ENCODE measurements around the gene TPRN. TPM values are rescaled to one million over a fixed set of nuclear protein-coding genes. Genes with fewer than 3 reads are reported as not detected.

Gene TPRN
- total RNA-seq, 1 experiment from 2014 or later, result 24.9 TPM

DNA sequence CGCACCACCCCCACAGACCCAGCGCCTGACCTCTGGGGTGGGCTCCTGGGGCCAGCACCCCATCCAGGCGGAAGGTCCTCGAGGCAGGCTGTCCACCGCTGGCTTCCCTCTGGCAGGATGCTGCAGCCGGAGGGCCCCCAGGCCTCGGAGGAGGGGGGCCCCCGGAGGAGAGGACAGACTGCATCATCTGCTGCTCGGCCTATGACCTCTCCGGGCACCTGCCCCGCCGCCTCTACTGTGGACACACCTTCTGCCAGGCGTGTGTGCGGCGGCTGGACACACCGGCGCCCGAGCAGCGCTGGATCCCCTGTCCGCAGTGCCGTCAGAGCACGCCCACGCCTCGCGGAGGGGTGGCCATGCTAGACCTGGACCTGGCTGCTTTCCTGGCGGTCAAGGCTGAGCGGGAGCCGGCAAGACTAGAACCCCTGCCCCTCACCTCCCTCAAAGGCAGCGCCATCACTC, 28.0 kb upstream of the TPRN start:
- BruUV-seq (replicated peaks), result no TSS peak
- ATAC-seq, result no peak
- Histone ChIP-seq H3K27me3 (ENCODE audit: insufficient read depth, low read length) (no peaks in the 10 kb centered on the region), H2AFZ (ENCODE audit: low read depth, low read length, poor library complexity, severe bottlenecking) (no peak overlapping the region), H3K9me2 (ENCODE audit: insufficient read depth) (no peaks in the 10 kb centered on the region), H3K79me2 (ENCODE audit: insufficient read depth, low read length) (no peaks in the 10 kb centered on the region), H3K9me3 (ENCODE audit: control insufficient read depth in 1 of 2, insufficient read depth in 1 of 2, low read depth in 1 of 2, low read length in 2 of 2) (no peaks in the 10 kb centered on the region), H3K4me1 (ENCODE audit: control insufficient read depth in 1 of 2, insufficient read depth in 2 of 2, low read length in 2 of 2) (peaks cover 44 to 60% of the 10 kb centered on the region in 2 experiments), H3K9ac (ENCODE audit: low read length) (no peak overlapping the region), H3K27ac (ENCODE audit: low read depth, low read length) (peak overlapping the region; percentile 43; the same call in 1 of the 2 replicates), H3K36me3 (ENCODE audit: control insufficient read depth in 1 of 2, insufficient read depth in 2 of 2, low read length in 2 of 2) (no peaks in the 10 kb centered on the region), H4K20me1 (ENCODE audit: insufficient read depth) (no peaks in the 10 kb centered on the region), H3K4me3 (replicated peaks in 1 of 2; ENCODE audit: low read depth in 1 of 2, low read length in 2 of 2) (no peak overlapping the region), H3K4me2 (ENCODE audit: low read length) (no peak overlapping the region)
- POLR2A ChIA-PET, result interaction anchor here (1.4 to 2.5 kb wide), 2 partner anchors 8 to 12 kb away, joined by 3 to 16 read pairs; partner anchors contain the start of gene TUBB4B
- CTCF ChIA-PET, result interaction anchor here (1.5 to 4.7 kb wide), 3 partner anchors 9 to 33 kb away, joined by 4 to 43 read pairs (median 10); no protein-coding TSS in a partner anchor
- intact Hi-C loops (cut with micrococcal nuclease), result loop anchor here (5.0 to 10.0 kb wide), 3 partner anchors 41 to 444 kb away; partner anchors contain the start of genes ANAPC2, NPDC1 and SSNA1
- no peak for TF ChIP-seq RAD21 (IDR thresholded peaks at IDR 0.05; ENCODE audit: low read depth)
- no peak for TF ChIP-seq SRF (IDR thresholded peaks at IDR 0.05; ENCODE audit: low read depth)
- TF ChIP-seq CBX3 (IDR thresholded peaks at IDR 0.05; ENCODE audit: low read depth), result no peak
- TF ChIP-seq SIN3A (IDR thresholded peaks at IDR 0.05; ENCODE audit: low read depth), result no peak
- TF ChIP-seq, protein P1, sequence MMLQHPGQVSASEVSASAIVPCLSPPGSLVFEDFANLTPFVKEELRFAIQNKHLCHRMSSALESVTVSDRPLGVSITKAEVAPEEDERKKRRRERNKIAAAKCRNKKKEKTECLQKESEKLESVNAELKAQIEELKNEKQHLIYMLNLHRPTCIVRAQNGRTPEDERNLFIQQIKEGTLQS (IDR thresholded peaks at IDR 0.05), result no peak
- no peak for TF ChIP-seq YY1 (IDR thresholded peaks at IDR 0.05; ENCODE audit: extremely low read depth, insufficient replicate concordance, low read depth, low read length)
- no peak for TF ChIP-seq POLR2A (IDR thresholded peaks at IDR 0.05; ENCODE audit: borderline replicate concordance, extremely low read depth, insufficient read depth, insufficient read length)
- TF ChIP-seq ELF1 (IDR thresholded peaks at IDR 0.05; ENCODE audit: borderline replicate concordance, low read depth), result no peak
- TF ChIP-seq, protein P2, sequence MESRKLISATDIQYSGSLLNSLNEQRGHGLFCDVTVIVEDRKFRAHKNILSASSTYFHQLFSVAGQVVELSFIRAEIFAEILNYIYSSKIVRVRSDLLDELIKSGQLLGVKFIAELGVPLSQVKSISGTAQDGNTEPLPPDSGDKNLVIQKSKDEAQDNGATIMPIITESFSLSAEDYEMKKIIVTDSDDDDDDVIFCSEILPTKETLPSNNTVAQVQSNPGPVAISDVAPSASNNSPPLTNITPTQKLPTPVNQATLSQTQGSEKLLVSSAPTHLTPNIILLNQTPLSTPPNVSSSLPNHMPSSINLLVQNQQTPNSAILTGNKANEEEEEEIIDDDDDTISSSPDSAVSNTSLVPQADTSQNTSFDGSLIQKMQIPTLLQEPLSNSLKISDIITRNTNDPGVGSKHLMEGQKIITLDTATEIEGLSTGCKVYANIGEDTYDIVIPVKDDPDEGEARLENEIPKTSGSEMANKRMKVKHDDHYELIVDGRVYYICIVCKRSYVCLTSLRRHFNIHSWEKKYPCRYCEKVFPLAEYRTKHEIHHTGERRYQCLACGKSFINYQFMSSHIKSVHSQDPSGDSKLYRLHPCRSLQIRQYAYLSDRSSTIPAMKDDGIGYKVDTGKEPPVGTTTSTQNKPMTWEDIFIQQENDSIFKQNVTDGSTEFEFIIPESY (IDR thresholded peaks at IDR 0.05; ENCODE audit: extremely low read depth, insufficient replicate concordance, low read length), result no peak
- TF ChIP-seq, protein P3, sequence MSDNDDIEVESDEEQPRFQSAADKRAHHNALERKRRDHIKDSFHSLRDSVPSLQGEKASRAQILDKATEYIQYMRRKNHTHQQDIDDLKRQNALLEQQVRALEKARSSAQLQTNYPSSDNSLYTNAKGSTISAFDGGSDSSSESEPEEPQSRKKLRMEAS (IDR thresholded peaks at IDR 0.05), result no peak
- no peak for TF ChIP-seq ZFX (IDR thresholded peaks at IDR 0.05)
- TF ChIP-seq, protein P4, sequence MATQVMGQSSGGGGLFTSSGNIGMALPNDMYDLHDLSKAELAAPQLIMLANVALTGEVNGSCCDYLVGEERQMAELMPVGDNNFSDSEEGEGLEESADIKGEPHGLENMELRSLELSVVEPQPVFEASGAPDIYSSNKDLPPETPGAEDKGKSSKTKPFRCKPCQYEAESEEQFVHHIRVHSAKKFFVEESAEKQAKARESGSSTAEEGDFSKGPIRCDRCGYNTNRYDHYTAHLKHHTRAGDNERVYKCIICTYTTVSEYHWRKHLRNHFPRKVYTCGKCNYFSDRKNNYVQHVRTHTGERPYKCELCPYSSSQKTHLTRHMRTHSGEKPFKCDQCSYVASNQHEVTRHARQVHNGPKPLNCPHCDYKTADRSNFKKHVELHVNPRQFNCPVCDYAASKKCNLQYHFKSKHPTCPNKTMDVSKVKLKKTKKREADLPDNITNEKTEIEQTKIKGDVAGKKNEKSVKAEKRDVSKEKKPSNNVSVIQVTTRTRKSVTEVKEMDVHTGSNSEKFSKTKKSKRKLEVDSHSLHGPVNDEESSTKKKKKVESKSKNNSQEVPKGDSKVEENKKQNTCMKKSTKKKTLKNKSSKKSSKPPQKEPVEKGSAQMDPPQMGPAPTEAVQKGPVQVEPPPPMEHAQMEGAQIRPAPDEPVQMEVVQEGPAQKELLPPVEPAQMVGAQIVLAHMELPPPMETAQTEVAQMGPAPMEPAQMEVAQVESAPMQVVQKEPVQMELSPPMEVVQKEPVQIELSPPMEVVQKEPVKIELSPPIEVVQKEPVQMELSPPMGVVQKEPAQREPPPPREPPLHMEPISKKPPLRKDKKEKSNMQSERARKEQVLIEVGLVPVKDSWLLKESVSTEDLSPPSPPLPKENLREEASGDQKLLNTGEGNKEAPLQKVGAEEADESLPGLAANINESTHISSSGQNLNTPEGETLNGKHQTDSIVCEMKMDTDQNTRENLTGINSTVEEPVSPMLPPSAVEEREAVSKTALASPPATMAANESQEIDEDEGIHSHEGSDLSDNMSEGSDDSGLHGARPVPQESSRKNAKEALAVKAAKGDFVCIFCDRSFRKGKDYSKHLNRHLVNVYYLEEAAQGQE (IDR thresholded peaks at IDR 0.05; ENCODE audit: low read depth), result no peak
- no peak for TF ChIP-seq EGR1 (IDR thresholded peaks at IDR 0.05; ENCODE audit: low read depth)
- TF ChIP-seq EZH2phosphoT487 (IDR thresholded peaks at IDR 0.05; ENCODE audit: borderline replicate concordance), result no peak
- no peak for TF ChIP-seq POLR2AphosphoS5 (IDR thresholded peaks at IDR 0.05; ENCODE audit: low read depth, low read length)
- no peak for TF ChIP-seq EZH2 (IDR thresholded peaks at IDR 0.05)
- TF ChIP-seq JUND (IDR thresholded peaks at IDR 0.05), result no peak
- TF ChIP-seq ZNF274 (IDR thresholded peaks at IDR 0.05; ENCODE audit: low read depth, low read length), result no peak
- TF ChIP-seq CEBPB (IDR thresholded peaks at IDR 0.05; ENCODE audit: low read depth), result no peak
- TF ChIP-seq, protein P5, sequence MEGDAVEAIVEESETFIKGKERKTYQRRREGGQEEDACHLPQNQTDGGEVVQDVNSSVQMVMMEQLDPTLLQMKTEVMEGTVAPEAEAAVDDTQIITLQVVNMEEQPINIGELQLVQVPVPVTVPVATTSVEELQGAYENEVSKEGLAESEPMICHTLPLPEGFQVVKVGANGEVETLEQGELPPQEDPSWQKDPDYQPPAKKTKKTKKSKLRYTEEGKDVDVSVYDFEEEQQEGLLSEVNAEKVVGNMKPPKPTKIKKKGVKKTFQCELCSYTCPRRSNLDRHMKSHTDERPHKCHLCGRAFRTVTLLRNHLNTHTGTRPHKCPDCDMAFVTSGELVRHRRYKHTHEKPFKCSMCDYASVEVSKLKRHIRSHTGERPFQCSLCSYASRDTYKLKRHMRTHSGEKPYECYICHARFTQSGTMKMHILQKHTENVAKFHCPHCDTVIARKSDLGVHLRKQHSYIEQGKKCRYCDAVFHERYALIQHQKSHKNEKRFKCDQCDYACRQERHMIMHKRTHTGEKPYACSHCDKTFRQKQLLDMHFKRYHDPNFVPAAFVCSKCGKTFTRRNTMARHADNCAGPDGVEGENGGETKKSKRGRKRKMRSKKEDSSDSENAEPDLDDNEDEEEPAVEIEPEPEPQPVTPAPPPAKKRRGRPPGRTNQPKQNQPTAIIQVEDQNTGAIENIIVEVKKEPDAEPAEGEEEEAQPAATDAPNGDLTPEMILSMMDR (IDR thresholded peaks at IDR 0.05 in 2 of 3, conservative IDR thresholded peaks at IDR 0.05 in 1 of 3; ENCODE audit: borderline replicate concordance in 1 of 3, insufficient read depth in 1 of 3, low read depth in 2 of 3, low read length in 2 of 3), result no peak
- DNase-seq (ENCODE audit: low read depth, low spot score), result no peak
- RAD21 ChIA-PET (ENCODE audit: low non-redundant PET in 1 of 2, low total read pairs in 2 of 2, uncharacterized antibody in 2 of 2, unreplicated experiment in 2 of 2), result interaction anchor here in 1 of 2 experiments (1.6 kb wide), 1 partner anchor 110 kb away, joined by 3 read pairs; no protein-coding TSS in a partner anchor
